Neural crest cell (in vitro differentiated cells): ENCODE data around the gene ACOT4. TPM values are rescaled to one million over a fixed set of nuclear protein-coding genes. Genes with fewer than 3 reads are reported as not detected.
"Not testable (repeated sequence)": the region's sequence is repeated elsewhere in the genome, so short reads cannot be mapped to it uniquely, and the experiment has no call there.

ENCODE experiments used
- DNase-seq: peaks from one replicate; pipeline ENCODE4 v3.0.0; 2021; ENCODE audit warnings: low read depth, mixed read lengths, low spot score
- H3K27ac Mint-ChIP-seq: one replicate; pipeline ENCODE4 v1.8.0; 2021; ENCODE audit warnings: mild to moderate bottlenecking, mixed read lengths; ENCODE audit not compliant: unreplicated experiment
- H3K27me3 Mint-ChIP-seq: 2 replicates; pipeline ENCODE4 v1.8.0; 2021; ENCODE audit warnings: low read depth, mild to moderate bottlenecking, mixed read lengths
- H3K36me3 Mint-ChIP-seq: 2 replicates; pipeline ENCODE4 v1.8.0; 2021; ENCODE audit warnings: low read depth, mild to moderate bottlenecking, mixed read lengths
- H3K4me1 Mint-ChIP-seq: 2 replicates; pipeline ENCODE4 v1.8.0; 2021; ENCODE audit warnings: mixed read lengths
- H3K4me3 Mint-ChIP-seq: one replicate; pipeline ENCODE4 v1.8.0; 2021; ENCODE audit warnings: mild to moderate bottlenecking, mixed read lengths
- H3K9me3 Mint-ChIP-seq: 2 replicates; pipeline ENCODE4 v1.8.0; 2021; ENCODE audit warnings: mixed read lengths
- long read RNA-seq: library from polyadenylated mRNA; unstranded; transcript quantifications from one replicate; pipeline ENCODE4 v2.0.0, GENCODE V29; 2020
- total RNA-seq: library from RNA; stranded (reverse); gene quantifications from 2 replicates; pipeline ENCODE4 v1.2.1, GENCODE V29; 2021
- TF ChIP-seq, protein P1 (sequence below): fragments of 200-600 bp; sonication (generic); conservative IDR thresholded peaks from 2 replicates; pipeline ENCODE4 v1.5.0; 2021; ENCODE audit warnings: antibody characterized with exemption, mild to moderate bottlenecking

Gene ACOT4
- 0.98 TPM in 2 replicates for total RNA-seq
- long read RNA-seq, partial matches to known transcripts, result 0 of 2 reads
- long read RNA-seq, other reads (novel, unspliced or antisense), result 1 of 2 reads

GRCh38 chr14:73591690-73592449, at the start of gene ACOT4:
ACOT4 (plus strand) TSS chr14:73591873; CDS start chr14:73591960, 87 bp downstream.
- Mint-ChIP-seq H3K27me3 (peaks cover 32% of the 10 kb centered on the region), H3K27ac (no peak within 1 kb of the TSS), H3K9me3 (no peaks in the 10 kb centered on the region), H3K4me3 (peak within 1 kb of the TSS; percentile 59), H3K36me3 (no peaks in the 10 kb centered on the region), H3K4me1 (no peaks in the 10 kb centered on the region)
- DNase-seq, result peak; percentile 32
- TF ChIP-seq, protein P1, sequence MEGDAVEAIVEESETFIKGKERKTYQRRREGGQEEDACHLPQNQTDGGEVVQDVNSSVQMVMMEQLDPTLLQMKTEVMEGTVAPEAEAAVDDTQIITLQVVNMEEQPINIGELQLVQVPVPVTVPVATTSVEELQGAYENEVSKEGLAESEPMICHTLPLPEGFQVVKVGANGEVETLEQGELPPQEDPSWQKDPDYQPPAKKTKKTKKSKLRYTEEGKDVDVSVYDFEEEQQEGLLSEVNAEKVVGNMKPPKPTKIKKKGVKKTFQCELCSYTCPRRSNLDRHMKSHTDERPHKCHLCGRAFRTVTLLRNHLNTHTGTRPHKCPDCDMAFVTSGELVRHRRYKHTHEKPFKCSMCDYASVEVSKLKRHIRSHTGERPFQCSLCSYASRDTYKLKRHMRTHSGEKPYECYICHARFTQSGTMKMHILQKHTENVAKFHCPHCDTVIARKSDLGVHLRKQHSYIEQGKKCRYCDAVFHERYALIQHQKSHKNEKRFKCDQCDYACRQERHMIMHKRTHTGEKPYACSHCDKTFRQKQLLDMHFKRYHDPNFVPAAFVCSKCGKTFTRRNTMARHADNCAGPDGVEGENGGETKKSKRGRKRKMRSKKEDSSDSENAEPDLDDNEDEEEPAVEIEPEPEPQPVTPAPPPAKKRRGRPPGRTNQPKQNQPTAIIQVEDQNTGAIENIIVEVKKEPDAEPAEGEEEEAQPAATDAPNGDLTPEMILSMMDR, result peak; percentile 41

DNA sequence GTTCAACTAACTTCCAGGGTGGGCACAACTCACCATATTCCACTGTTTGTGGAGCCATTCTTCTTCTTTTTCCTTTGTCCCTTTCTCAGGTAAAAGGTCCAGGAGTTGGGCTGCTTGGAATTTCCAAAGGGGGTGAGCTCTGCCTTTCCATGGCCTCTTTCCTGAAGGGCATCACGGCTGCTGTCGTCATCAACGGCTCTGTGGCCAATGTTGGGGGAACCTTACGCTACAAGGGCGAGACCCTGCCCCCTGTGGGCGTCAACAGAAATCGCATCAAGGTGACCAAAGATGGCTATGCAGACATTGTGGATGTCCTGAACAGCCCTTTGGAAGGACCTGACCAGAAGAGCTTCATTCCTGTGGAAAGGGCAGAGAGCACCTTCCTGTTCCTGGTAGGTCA, 48.7 kb upstream of the ACOT4 start:
- not testable (repeated sequence) for H3K27ac Mint-ChIP-seq, DNase-seq, H3K36me3 Mint-ChIP-seq

DNA sequence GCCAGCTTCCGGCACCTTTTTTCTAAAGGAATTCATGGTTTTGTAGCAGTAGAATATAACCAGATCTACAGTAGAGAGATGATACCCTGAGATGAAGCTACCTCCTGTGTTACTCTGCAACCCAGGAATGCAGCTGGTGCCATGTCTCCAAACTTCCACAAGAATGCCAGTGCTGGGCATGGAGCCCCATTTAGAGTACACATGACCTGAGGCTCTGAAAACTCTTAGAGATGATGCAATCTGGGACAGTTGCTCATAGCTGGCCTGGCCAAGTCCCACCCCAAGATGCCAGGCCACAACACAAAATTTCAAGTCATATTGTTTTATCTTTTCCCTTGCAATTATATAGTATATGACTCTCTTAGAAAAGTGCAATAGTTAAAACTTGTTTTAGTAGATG, 46.3 kb upstream of the ACOT4 start:
- H3K27me3 Mint-ChIP-seq, H3K4me3 Mint-ChIP-seq, H3K4me1 Mint-ChIP-seq, DNase-seq, H3K9me3 Mint-ChIP-seq, H3K36me3 Mint-ChIP-seq, H3K27ac Mint-ChIP-seq: not testable (repeated sequence)

More for the DNA sequence above, 48.7 kb upstream of the ACOT4 start:
- not testable (repeated sequence) for H3K9me3 Mint-ChIP-seq, H3K4me1 Mint-ChIP-seq, H3K4me3 Mint-ChIP-seq, H3K27me3 Mint-ChIP-seq

DNA sequence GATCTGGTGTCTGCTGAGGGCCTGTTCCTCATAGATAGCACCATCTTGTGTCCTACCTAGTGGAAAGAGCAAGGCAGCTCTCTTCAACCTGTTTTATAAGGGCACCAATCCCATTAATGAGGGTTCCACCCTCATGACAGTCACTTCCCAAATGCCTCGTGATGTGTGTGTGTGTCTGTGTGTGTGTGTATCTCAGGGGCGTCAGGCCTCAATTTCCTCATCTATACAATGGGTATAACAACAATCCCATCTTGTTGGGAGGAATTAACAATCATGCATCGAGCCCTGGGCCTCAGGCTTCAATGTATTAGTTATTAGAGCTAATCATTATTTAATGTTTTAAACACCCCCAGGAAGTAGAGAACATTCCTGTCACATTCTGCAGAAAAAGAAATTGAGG, 42.6 kb upstream of the ACOT4 start:
- not testable (repeated sequence) for H3K4me1 Mint-ChIP-seq, H3K9me3 Mint-ChIP-seq, H3K27me3 Mint-ChIP-seq, H3K27ac Mint-ChIP-seq, DNase-seq, H3K4me3 Mint-ChIP-seq, H3K36me3 Mint-ChIP-seq

DNA sequence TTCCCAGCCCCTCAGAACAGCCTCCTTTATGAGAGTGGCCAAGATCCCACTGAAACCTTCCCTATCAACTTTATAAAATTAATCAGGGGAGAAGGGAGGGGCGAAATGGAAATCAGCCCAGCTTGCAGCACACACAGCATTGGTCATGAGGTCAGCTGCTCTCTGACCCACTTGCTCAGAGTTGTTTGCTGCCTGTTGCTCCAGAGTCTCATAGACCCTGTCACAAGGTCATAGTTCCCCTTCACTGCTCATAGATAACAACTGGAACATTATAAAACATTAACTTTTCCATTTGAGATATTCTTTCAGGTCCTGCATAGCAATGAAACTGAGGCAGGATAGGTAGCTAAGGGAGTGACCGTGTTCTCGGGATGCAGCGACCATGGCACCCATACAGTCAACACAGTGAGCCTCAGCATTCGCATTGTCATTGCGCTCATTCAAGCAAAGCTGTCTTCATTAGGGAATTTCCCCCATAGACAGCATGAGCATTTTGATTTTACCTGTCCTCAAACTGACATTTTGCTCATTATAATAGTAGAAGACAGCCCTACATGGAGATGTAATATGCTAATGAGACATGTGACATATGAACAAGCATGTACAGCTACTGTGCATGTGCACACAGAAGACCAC, 41.7 kb upstream of the ACOT4 start:
- not testable (repeated sequence) for H3K9me3 Mint-ChIP-seq, DNase-seq, H3K27me3 Mint-ChIP-seq, H3K36me3 Mint-ChIP-seq, H3K4me3 Mint-ChIP-seq, H3K4me1 Mint-ChIP-seq, H3K27ac Mint-ChIP-seq

DNA sequence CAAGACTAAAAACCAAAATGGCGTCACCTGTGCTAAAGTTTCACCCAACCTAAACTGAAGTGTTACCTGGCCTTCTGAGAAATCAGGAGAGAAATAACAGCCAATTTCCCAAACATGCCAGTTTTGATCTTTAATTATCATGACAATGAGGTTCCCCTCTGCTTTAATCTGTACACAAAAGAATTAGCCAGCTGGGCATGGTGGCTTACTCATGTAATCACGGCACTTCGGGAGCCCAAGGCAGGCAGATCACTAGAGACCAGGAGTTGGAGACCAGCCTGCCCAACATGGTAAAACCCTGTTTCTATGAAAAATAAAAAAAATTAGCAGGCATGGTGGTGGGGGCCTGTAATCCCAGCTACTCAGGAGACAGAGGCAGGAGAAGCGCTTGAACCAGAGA, 37.8 kb upstream of the ACOT4 start:
- H3K36me3 Mint-ChIP-seq, result no peaks in the 10 kb centered on the region
- TF ChIP-seq, protein P1, result no peak
- H3K4me1 Mint-ChIP-seq, result no peaks in the 10 kb centered on the region
- no peaks in the 10 kb centered on the region for H3K9me3 Mint-ChIP-seq
- no peaks in the 10 kb centered on the region for H3K27me3 Mint-ChIP-seq
- no peak for DNase-seq
- no peak overlapping the region for H3K4me3 Mint-ChIP-seq
- H3K27ac Mint-ChIP-seq, result no peak overlapping the region

DNA sequence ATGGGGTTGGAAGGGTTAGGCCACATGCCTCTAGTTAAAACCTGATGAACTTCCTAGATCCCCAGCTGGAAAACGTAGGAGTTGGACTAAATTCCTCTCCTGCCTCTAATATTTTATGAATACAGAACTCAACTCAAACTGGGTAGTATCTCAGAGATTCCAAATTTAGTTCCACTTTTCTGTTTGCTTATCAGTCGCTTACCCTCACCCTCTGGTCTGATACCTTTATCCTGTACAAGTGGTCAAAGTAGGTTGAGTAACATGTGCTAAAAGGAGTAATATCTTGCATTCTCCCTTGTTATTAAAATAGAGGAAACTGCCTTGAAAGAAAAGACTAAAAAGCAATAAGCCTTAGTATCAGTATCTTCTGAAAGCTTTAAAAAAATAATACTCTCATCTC, 34.5 kb upstream of the ACOT4 start:
- H3K4me1 Mint-ChIP-seq, result not testable (repeated sequence)

GRCh38 chr14:73558238-73558637, 33.4 kb upstream of the ACOT4 start:
- not testable (repeated sequence) for H3K27ac Mint-ChIP-seq, H3K4me1 Mint-ChIP-seq, DNase-seq, H3K9me3 Mint-ChIP-seq, H3K36me3 Mint-ChIP-seq, H3K4me3 Mint-ChIP-seq, H3K27me3 Mint-ChIP-seq

More for the DNA sequence above, 34.5 kb upstream of the ACOT4 start:
- not testable (repeated sequence) for H3K27me3 Mint-ChIP-seq, H3K4me3 Mint-ChIP-seq, DNase-seq, H3K9me3 Mint-ChIP-seq, H3K27ac Mint-ChIP-seq, H3K36me3 Mint-ChIP-seq

DNA sequence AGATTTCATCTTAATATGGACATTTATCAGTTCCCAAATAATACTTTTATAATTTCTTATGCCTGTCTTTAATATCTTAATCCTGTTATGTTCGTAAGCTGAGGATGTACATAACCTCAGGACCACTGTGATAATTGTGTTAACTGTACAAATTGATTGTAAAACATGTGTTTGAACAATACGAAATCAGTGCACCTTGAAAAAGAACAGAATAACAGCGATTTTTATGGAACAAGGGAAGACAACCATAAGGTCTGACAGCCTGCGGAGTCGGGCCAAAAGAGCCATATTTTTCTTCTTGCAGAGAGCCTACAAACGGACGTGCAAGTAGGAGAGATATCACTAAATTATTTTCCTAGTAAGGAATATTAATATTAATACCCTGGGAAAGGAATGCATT, 29.4 kb upstream of the ACOT4 start:
- not testable (repeated sequence) for H3K4me3 Mint-ChIP-seq, H3K9me3 Mint-ChIP-seq, H3K27ac Mint-ChIP-seq, H3K4me1 Mint-ChIP-seq, H3K27me3 Mint-ChIP-seq, DNase-seq
- peaks cover 15% of the 10 kb centered on the region for H3K36me3 Mint-ChIP-seq

- H3K36me3 Mint-ChIP-seq, result peaks cover 15% of the 10 kb centered on the region
- not testable (repeated sequence) for H3K27ac Mint-ChIP-seq
Observed at GRCh38 chr14:73562696-73563095, 29.0 kb upstream of the ACOT4 start.

GRCh38 chr14:73566431-73566830, 25.2 kb upstream of the ACOT4 start:
- H3K27ac Mint-ChIP-seq, DNase-seq, H3K27me3 Mint-ChIP-seq, H3K4me3 Mint-ChIP-seq: not testable (repeated sequence)
- peaks cover 35% of the 10 kb centered on the region for H3K4me1 Mint-ChIP-seq
- H3K9me3 Mint-ChIP-seq, result peaks cover 11% of the 10 kb centered on the region
- peaks cover 15% of the 10 kb centered on the region for H3K36me3 Mint-ChIP-seq

More at GRCh38 chr14:73562696-73563095, 29.0 kb upstream of the ACOT4 start:
- DNase-seq, H3K4me1 Mint-ChIP-seq, H3K4me3 Mint-ChIP-seq, H3K9me3 Mint-ChIP-seq, H3K27me3 Mint-ChIP-seq: not testable (repeated sequence)
